Measurements from ENCODE around the gene CETN2. TPM values are rescaled to one million over a fixed set of nuclear protein-coding genes. Genes with fewer than 3 reads are reported as not detected.
"Not testable (repeated sequence)": the region's sequence is repeated elsewhere in the genome, so short reads cannot be mapped to it uniquely, and the experiment has no call there.

Gene CETN2
- total RNA-seq, 2 donors from 2014 or later, result 16.3 to 27.1 TPM

- DNase-seq (ENCODE audit: low spot score) (no peak), ATAC-seq (ENCODE audit: insufficient number of reproducible peaks, low FRiP score, low read depth) (no peak)
- Histone ChIP-seq H3K27ac (no peak overlapping the region), H3K9me3 (no peaks in the 10 kb centered on the region), H3K4me1 (ENCODE audit: control insufficient read depth in 1 of 2, low read depth in 2 of 2) (no peaks in the 10 kb centered on the region), H3K36me3 (no peaks in the 10 kb centered on the region), H3K27me3 (replicated peaks; ENCODE audit: insufficient read depth) (no peaks in the 10 kb centered on the region), H3K4me3 (no peak overlapping the region)
- no peak for TF ChIP-seq CTCF (IDR thresholded peaks at IDR 0.05)
Observed at GRCh38 chrX:152814048-152814447, 16.5 kb downstream of the CETN2 start.

- no peak for TF ChIP-seq CTCF (IDR thresholded peaks at IDR 0.05)
- Histone ChIP-seq H3K4me3 (no peak overlapping the region), H3K27ac (no peak overlapping the region), H3K27me3 (replicated peaks; ENCODE audit: insufficient read depth) (no peaks in the 10 kb centered on the region), H3K9me3 (no peaks in the 10 kb centered on the region), H3K4me1 (ENCODE audit: control insufficient read depth in 1 of 2, low read depth in 2 of 2) (no peaks in the 10 kb centered on the region), H3K36me3 (no peaks in the 10 kb centered on the region)
- DNase-seq (ENCODE audit: low spot score) (no peak), ATAC-seq (ENCODE audit: insufficient number of reproducible peaks, low FRiP score, low read depth) (no peak)
Observed at GRCh38 chrX:152813206-152813605, 17.4 kb downstream of the CETN2 start.

DNA sequence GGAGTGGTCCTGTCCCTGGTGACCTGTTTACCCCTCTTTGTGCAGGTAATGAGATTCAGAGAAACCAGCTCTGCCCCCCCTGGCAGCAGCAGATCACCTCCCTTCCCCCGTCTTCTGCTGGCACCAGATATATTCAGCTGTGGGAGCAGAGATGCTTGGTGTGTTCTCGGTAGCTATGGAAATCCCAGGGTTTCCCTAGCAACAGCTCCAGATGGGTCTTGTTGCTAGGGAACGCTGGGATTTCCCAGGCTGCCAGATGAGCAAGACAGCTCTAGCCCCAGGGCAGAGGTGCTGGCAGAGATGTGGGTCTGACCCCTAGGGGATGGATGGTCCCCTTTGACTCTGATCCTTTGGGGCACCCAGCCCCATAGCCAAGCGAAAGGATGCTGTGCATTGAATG lies 20.2 kb downstream of the CETN2 start:
- Histone ChIP-seq H3K27ac (no peak overlapping the region), H3K27me3 (replicated peaks; ENCODE audit: insufficient read depth) (no peaks in the 10 kb centered on the region), H3K36me3 (no peaks in the 10 kb centered on the region), H3K4me3 (no peak overlapping the region), H3K4me1 (ENCODE audit: control insufficient read depth in 1 of 2, low read depth in 2 of 2) (no peaks in the 10 kb centered on the region), H3K9me3 (no peaks in the 10 kb centered on the region)
- ATAC-seq (ENCODE audit: insufficient number of reproducible peaks, low FRiP score, low read depth) (no peak), DNase-seq (ENCODE audit: low spot score) (no peak)
- TF ChIP-seq CTCF (IDR thresholded peaks at IDR 0.05), result no peak

DNA sequence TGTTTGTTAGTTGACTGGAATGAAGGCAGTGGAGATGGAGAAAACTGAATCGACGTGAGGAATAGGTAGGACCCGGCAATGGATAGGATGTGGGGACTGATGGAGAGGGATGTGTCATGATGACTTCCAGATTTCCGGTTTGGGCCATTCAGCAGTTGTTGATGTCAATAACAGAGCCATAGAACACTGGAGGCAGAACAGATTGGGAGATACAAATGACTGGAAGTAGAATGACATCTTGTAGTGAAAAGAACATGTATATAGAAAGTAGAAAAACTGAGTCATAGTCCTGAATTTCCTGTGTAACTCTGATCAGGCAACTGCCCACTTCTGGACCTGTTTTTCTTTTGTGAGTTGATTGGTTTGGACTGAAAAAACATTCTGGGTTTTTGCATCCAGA lies 24.5 kb downstream of the CETN2 start:
- Histone ChIP-seq H3K9me3 (no peaks in the 10 kb centered on the region), H3K27ac (no peak overlapping the region), H3K27me3 (replicated peaks; ENCODE audit: insufficient read depth) (no peaks in the 10 kb centered on the region), H3K4me3 (no peak overlapping the region), H3K36me3 (no peaks in the 10 kb centered on the region), H3K4me1 (ENCODE audit: control insufficient read depth in 1 of 2, low read depth in 2 of 2) (no peaks in the 10 kb centered on the region)
- ATAC-seq (ENCODE audit: insufficient number of reproducible peaks, low FRiP score, low read depth) (no peak), DNase-seq (ENCODE audit: low spot score) (no peak)
- TF ChIP-seq CTCF (IDR thresholded peaks at IDR 0.05), result no peak

- no peak for TF ChIP-seq CTCF (IDR thresholded peaks at IDR 0.05)
- no peak for ATAC-seq (ENCODE audit: insufficient number of reproducible peaks, low FRiP score, low read depth)
- no peaks in the 10 kb centered on the region for H3K36me3 ChIP-seq
- H3K27ac ChIP-seq, result no peak overlapping the region
- H3K27me3 ChIP-seq (replicated peaks; ENCODE audit: insufficient read depth), result no peaks in the 10 kb centered on the region
- no peak for DNase-seq (ENCODE audit: low spot score)
- no peaks in the 10 kb centered on the region for H3K9me3 ChIP-seq
- H3K4me3 ChIP-seq, result no peak overlapping the region
- no peaks in the 10 kb centered on the region for H3K4me1 ChIP-seq (ENCODE audit: control insufficient read depth in 1 of 2, low read depth in 2 of 2)
Observed at GRCh38 chrX:152798945-152799344, 31.6 kb downstream of the CETN2 start.

DNA sequence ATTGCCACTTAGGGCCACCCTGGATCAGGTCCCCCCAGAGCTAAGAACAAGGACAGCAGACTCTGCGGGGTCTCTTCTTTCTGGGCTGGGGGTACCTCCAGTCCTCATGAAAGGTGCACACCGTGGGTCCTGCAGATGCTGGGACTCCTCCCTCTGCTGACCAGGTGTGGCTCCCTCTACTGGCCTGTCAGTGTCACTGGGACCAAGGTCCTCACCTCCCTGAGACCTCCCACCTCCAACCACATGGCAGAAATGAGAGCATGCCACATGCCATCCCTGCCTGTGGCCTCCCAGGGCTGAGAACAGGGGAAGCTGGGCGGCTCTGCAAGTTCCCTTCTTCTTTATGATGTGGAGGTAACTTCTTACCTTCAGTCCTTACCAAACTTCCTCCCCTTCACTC lies 43.5 kb downstream of the CETN2 start:
- not testable (repeated sequence) for DNase-seq (ENCODE audit: low spot score); H3K27me3 ChIP-seq (replicated peaks; ENCODE audit: insufficient read depth); H3K4me3 ChIP-seq; H3K36me3 ChIP-seq; H3K27ac ChIP-seq; H3K4me1 ChIP-seq (ENCODE audit: control insufficient read depth in 1 of 2, low read depth in 2 of 2); H3K9me3 ChIP-seq; ATAC-seq (ENCODE audit: insufficient number of reproducible peaks, low FRiP score, low read depth)

Measured in thoracic aorta (tissue), 2 donors.